Activated B cell treated with CpG ODN at 0.5 μM for 24 hours (primary cell): ENCODE data around the gene MYCL. TPM values are rescaled to one million over a fixed set of nuclear protein-coding genes. Genes with fewer than 3 reads are reported as not detected.
"Not testable (repeated sequence)": the region's sequence is repeated elsewhere in the genome, so short reads cannot be mapped to it uniquely, and the experiment has no call there.

Experiments used
- ATAC-seq: fragments of 200-7000 bp; cut with Tn5 transposase; one replicate; pipeline ENCODE4 v1.10.0; 2021; ENCODE audit warnings: low read depth, mild to moderate bottlenecking, moderate library complexity
- CTCF ChIA-PET: fragments of 350-600 bp; sonication (Branson Sonifier 250); formaldehyde crosslinking; loops from one replicate; lab custom pipeline; 2021; ENCODE audit warnings: antibody characterized with exemption; lab: Charles Lee
- POLR2A ChIA-PET: fragments of 350-600 bp; sonication (Branson Sonifier 250); formaldehyde crosslinking; loops from one replicate; lab custom pipeline; 2021; ENCODE audit warnings: antibody characterized with exemption; lab: Charles Lee
- DNase-seq: peaks from one replicate; pipeline ENCODE4 v3.0.0; 2022
- H3K27ac Mint-ChIP-seq: one replicate; pipeline ENCODE4 v1.8.0; 2020; ENCODE audit warnings: mixed read lengths
- H3K27me3 Mint-ChIP-seq: one replicate; pipeline ENCODE4 v1.8.0; 2021; ENCODE audit warnings: mixed read lengths
- H3K36me3 Mint-ChIP-seq: one replicate; pipeline ENCODE4 v1.8.0; 2021; ENCODE audit warnings: low read depth, mixed read lengths
- H3K4me1 Mint-ChIP-seq: one replicate; pipeline ENCODE4 v1.8.0; 2021; ENCODE audit warnings: mixed read lengths
- H3K4me3 Mint-ChIP-seq: one replicate; pipeline ENCODE4 v1.8.0; 2020; ENCODE audit warnings: mild to moderate bottlenecking, mixed read lengths
- H3K9me3 Mint-ChIP-seq: one replicate; pipeline ENCODE4 v1.8.0; 2020; ENCODE audit warnings: mixed read lengths
- intact Hi-C: fragments of 100-400 bp; cut with micrococcal nuclease; formaldehyde crosslinking; loops from one replicate; pipeline ENCODE4 v1.15.1; 2024
- total RNA-seq: library from RNA; stranded (reverse); gene quantifications from 2 replicates; pipeline ENCODE4 v1.2.3, GENCODE V29; 2022
- TF ChIP-seq, protein P1 (sequence below): fragments of 200-600 bp; IDR thresholded peaks from one replicate; pipeline ENCODE4 v1.8.0; 2022; ENCODE audit warnings: antibody characterized with exemption, mild to moderate bottlenecking

The MYCL gene
- total RNA-seq, 1 donor from 2014 or later = 0.29 TPM

DNA sequence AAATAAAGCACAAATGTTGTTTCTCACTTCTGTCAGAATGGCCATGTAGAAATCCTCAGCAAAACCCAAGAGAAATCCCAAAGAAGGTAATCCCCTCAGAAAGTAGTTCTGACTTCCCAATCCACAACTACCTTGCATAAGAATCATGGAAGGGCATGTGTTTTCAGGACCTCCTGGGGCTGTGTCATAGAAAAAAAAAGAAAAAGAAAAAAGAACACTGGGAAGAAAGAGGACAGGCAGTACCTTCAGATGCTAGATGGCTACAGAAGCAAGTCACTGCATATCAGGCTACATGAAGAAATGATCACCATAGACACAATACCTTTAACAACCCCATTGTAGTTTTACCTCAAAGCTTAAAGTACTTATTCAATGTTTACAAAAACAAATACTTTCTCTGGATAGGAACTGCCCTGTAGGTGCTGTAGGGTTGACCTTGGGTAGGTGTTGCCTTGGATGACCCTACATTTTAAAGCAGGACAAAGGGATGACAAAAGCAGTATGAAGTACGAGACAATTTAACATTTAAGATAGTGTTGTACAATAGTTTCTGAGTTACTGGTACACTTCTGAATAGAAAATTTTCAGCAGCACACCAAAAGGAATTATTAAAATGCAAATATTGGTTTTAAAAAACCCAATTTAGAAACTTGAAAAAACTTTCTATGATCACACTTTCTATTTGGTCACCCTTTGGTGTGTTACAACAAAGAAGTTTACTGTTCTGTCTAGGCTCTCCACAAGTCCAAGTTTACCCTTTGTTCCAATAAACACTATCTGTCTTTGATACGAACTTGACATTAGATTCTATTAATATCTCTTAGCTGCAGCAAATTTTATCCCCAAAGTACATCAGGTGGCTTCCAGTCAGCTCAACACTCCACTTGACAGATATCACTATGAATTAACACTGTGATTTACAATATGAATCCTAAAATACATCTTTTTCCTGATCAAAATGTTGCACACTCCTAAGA lies 23.4 kb downstream of the MYCL start:
- DNase-seq = no peak
- Mint-ChIP-seq H3K27me3 (no peaks in the 10 kb centered on the region), H3K4me3 (no peak overlapping the region), H3K9me3 (no peaks in the 10 kb centered on the region), H3K36me3 (peaks cover 12% of the 10 kb centered on the region), H3K27ac (peak overlapping the region; percentile 38), H3K4me1 (peaks cover 61% of the 10 kb centered on the region)
- CTCF ChIA-PET = no interaction called here
- TF ChIP-seq, protein P1, sequence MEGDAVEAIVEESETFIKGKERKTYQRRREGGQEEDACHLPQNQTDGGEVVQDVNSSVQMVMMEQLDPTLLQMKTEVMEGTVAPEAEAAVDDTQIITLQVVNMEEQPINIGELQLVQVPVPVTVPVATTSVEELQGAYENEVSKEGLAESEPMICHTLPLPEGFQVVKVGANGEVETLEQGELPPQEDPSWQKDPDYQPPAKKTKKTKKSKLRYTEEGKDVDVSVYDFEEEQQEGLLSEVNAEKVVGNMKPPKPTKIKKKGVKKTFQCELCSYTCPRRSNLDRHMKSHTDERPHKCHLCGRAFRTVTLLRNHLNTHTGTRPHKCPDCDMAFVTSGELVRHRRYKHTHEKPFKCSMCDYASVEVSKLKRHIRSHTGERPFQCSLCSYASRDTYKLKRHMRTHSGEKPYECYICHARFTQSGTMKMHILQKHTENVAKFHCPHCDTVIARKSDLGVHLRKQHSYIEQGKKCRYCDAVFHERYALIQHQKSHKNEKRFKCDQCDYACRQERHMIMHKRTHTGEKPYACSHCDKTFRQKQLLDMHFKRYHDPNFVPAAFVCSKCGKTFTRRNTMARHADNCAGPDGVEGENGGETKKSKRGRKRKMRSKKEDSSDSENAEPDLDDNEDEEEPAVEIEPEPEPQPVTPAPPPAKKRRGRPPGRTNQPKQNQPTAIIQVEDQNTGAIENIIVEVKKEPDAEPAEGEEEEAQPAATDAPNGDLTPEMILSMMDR = no peak
- intact Hi-C loops = no loop called here
- POLR2A ChIA-PET = no interaction called here
- ATAC-seq = no peak

DNA sequence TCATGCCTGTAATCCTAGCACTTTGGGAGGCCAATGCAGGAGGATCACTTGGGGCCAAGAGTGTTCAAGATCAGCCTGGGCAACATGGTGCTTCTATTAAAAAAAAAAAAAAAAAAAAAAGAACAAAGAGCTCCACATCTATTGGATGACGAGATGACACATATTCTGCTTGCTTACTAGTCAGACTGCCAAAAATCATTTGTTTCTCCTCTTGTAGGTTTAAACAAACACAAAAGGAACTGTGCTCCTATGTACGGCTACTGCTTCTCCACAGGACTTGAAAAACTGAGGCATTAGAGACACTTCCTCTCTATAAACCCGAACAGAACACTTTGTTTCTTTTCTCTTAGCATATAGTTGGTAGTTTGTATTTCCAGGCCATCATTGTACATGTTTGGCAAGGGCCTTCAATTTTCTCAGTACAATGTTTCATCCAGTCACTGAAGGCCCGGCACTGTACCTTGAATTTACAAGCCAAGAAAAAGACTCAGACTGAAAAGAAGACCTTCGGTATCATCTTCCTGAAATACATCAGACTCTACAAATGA lies 24.4 kb downstream of the MYCL start:
- Mint-ChIP-seq H3K9me3 (no peaks in the 10 kb centered on the region), H3K4me1 (peaks cover 58% of the 10 kb centered on the region), H3K27ac (no peak overlapping the region), H3K27me3 (no peaks in the 10 kb centered on the region), H3K36me3 (peaks cover 9% of the 10 kb centered on the region), H3K4me3 (no peak overlapping the region)
- ChIA-PET POLR2A (no interaction called here), CTCF (no interaction called here)
- DNase-seq (no peak), ATAC-seq (no peak)
- TF ChIP-seq, protein P1 = no peak
- intact Hi-C loops = no loop called here

DNA sequence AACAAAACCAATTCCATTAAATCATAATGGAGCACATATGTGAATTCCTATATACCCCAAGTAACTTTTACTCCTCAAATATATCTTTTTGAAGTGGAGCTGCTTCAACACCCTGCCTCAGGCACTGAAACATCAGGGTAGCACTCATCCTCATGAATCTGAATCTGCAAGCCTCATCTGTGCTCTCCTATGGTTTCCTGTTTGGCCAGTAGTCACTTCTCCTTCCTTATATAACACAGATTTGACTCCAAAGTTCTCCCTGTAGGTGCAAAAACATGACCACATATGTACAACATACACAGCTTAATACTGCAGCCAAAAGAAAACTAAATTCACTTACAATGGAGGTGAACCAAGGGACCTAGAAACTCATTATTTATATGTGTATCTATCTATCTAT lies 25.6 kb downstream of the MYCL start:
- TF ChIP-seq, protein P1 = no peak
- Mint-ChIP-seq H3K36me3 (peaks cover 9% of the 10 kb centered on the region), H3K27me3 (no peaks in the 10 kb centered on the region), H3K27ac (no peak overlapping the region), H3K4me3 (no peak overlapping the region), H3K9me3 (no peaks in the 10 kb centered on the region), H3K4me1 (peaks cover 53% of the 10 kb centered on the region)
- ChIA-PET CTCF (no interaction called here), POLR2A (no interaction called here)
- ATAC-seq = no peak
- intact Hi-C loops = no loop called here
- DNase-seq = no peak

DNA sequence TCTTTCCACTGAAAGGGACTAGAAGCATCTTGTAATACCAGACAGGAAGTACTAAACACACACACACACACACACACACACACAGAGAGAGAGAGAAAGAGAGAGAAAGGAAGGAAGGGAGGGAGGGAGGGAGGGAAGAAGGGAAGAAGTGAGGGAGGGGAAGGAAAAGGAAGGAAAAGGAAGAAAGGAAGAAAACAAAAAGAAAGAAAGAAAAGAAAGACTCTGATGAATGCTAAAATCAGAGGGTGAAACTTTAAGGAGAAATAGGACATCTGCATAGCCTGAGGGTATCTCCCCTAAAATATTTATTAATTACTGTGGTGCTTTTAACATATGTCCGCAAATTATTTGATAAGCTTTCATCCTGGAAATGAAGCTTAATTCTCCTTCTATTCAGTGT lies 29.0 kb downstream of the MYCL start:
- peaks cover 37% of the 10 kb centered on the region for H3K4me1 Mint-ChIP-seq
- no peak for DNase-seq
- no peak overlapping the region for H3K4me3 Mint-ChIP-seq
- peaks cover 13% of the 10 kb centered on the region for H3K36me3 Mint-ChIP-seq
- H3K27me3 Mint-ChIP-seq = no peaks in the 10 kb centered on the region
- intact Hi-C loops = no loop called here
- no peak for ATAC-seq
- H3K27ac Mint-ChIP-seq = no peak overlapping the region
- CTCF ChIA-PET = interaction anchor here (1.5 kb wide), 1 partner anchor 30 kb away, joined by 5 read pairs; no protein-coding TSS in a partner anchor
- H3K9me3 Mint-ChIP-seq = no peaks in the 10 kb centered on the region
- TF ChIP-seq, protein P1 = no peak
- POLR2A ChIA-PET = no interaction called here

DNA sequence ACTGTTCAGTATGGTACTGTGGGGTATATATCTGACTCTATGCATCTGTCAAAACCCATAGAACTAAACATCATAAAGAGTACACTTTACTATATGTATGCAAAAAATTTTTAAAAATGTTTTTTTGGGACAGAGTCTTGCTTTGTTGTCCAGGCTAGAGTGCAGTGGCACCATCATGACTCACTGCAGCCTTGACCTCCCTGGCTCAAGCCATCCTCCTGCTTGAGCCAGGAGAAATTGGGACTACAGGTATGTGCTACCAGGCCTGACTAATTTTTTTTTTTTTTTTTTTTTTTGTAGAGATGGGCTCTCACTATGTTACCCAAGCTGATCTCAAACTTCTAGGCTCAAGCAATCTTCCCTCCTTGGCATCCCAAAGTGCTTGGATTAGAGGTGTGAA lies 29.9 kb downstream of the MYCL start:
- intact Hi-C loops = no loop called here
- ChIA-PET CTCF (interaction anchor here (0.7 to 1.5 kb wide), 2 partner anchors 31 to 53 kb away, joined by 3 to 5 read pairs; no protein-coding TSS in a partner anchor), POLR2A (interaction anchor here (0.6 kb wide), 1 partner anchor 73 kb away, joined by 3 read pairs; no protein-coding TSS in a partner anchor)
- H3K27me3 Mint-ChIP-seq = no peaks in the 10 kb centered on the region
- no peak for DNase-seq
- no peak for ATAC-seq
- no peak overlapping the region for H3K27ac Mint-ChIP-seq
- H3K9me3 Mint-ChIP-seq = no peaks in the 10 kb centered on the region
- TF ChIP-seq, protein P1 = no peak
- no peak overlapping the region for H3K4me3 Mint-ChIP-seq
- H3K36me3 Mint-ChIP-seq = peaks cover 11% of the 10 kb centered on the region
- peaks cover 29% of the 10 kb centered on the region for H3K4me1 Mint-ChIP-seq

DNA sequence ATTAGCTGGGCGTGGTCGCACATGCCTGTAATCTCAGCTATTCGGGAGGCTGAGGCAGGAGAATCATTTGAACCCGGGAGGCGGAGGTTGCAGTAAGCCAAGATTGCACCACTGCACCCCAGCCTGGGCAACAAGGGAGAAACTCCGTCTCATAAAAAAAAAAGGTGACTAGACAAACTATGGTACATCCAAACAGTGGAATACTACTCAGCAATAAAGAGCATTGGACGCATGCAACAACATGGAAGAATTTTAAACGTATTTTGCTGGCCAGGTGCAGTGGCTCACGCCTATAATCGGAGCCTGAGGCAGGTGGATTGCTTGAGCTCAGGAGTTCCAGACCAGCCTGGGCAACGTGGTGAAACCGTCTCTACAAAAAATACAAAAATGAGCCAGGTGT lies 30.7 kb downstream of the MYCL start:
- CTCF ChIA-PET, H3K27me3 Mint-ChIP-seq, DNase-seq, H3K27ac Mint-ChIP-seq, intact Hi-C loops, POLR2A ChIA-PET, H3K9me3 Mint-ChIP-seq, ATAC-seq, H3K4me3 Mint-ChIP-seq: not testable (repeated sequence)
- peaks cover 14% of the 10 kb centered on the region for H3K36me3 Mint-ChIP-seq
- peaks cover 26% of the 10 kb centered on the region for H3K4me1 Mint-ChIP-seq

DNA sequence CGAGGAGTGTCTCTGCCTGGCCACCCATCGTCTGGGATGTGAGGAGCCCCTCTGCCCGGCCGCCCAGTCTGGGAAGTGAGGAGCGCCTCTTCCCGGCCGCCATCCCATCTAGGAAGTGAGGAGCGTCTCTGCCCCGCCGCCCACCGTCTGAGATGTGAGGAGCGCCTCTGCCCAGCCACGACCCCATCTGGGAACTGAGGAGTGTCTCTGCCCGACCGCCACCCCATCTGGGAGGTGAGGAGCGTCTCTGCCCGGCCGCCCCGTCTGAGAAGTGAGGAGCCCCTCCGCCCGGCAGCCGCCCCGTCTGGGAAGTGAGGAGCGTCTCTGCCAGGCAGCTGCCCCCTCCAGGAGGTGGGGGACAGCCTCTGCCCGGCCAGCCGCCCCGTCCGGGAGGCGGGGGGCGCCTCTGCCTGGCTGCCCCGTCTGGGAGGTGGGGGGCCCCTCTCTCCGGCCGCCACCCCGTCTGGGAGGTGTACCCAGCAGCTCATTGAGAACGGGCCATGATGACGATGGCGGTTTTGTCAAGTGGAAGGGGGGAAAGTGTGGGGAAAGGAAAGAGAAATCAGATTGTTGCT lies 32.1 kb downstream of the MYCL start:
- POLR2A ChIA-PET, H3K27me3 Mint-ChIP-seq, H3K4me3 Mint-ChIP-seq, CTCF ChIA-PET, H3K27ac Mint-ChIP-seq, DNase-seq, intact Hi-C loops, H3K9me3 Mint-ChIP-seq, ATAC-seq: not testable (repeated sequence)
- Mint-ChIP-seq H3K36me3 (peaks cover 17% of the 10 kb centered on the region), H3K4me1 (peaks cover 12% of the 10 kb centered on the region)
